Neural cell (in vitro differentiated cells): Measurements from ENCODE around the gene APIP. TPM values are rescaled to one million over a fixed set of nuclear protein-coding genes. Genes with fewer than 3 reads are reported as not detected.

ENCODE experiments used
- H2AFZ ChIP-seq: fragments of 200-600, 300-800 bp; sonication (generic), shearing (Covaris generic); 2 replicates; pipeline ENCODE4 v1.6.0; 2014; ENCODE audit warnings: low read depth, mild to moderate bottlenecking, antibody characterized with exemption, low read length, moderate library complexity
- H3F3A ChIP-seq: fragments of 200-600 bp; shearing (Covaris generic); 2 replicates; pipeline ENCODE4 v1.6.1; 2016; ENCODE audit warnings: mild to moderate bottlenecking, moderate library complexity, mixed read lengths, antibody characterized with exemption, low read length; ENCODE audit not compliant: insufficient read depth, poor library complexity, severe bottlenecking
- H3K27ac ChIP-seq: fragments of 200-600, 300-800 bp; sonication (generic), shearing (Covaris generic); 2 replicates; pipeline ENCODE4 v1.5.1; 2014; ENCODE audit warnings: mild to moderate bottlenecking, low read length, moderate library complexity
- H3K27me3 ChIP-seq: fragments of 300-800, 200-600 bp; sonication (generic), shearing (Covaris generic); 2 replicates; pipeline ENCODE4 v1.6.0; 2014; ENCODE audit warnings: mild to moderate bottlenecking, low read depth, low read length, moderate library complexity; ENCODE audit not compliant: insufficient read depth
- H3K36me3 ChIP-seq: fragments of 300-800, 200-600 bp; sonication (generic), shearing (Covaris generic); 2 replicates; pipeline ENCODE4 v1.5.1; 2014; ENCODE audit warnings: mild to moderate bottlenecking, antibody characterized with exemption, low read length, moderate library complexity; ENCODE audit not compliant: insufficient read depth
- H3K4me2 ChIP-seq: fragments of 300-800, 200-600 bp; sonication (generic), shearing (Covaris generic); 2 replicates; pipeline ENCODE4 v1.6.0; 2014; ENCODE audit warnings: mild to moderate bottlenecking, low read length
- H3K4me3 ChIP-seq: fragments of 300-800, 200-600 bp; sonication (generic), shearing (Covaris generic); 2 replicates; pipeline ENCODE4 v1.5.1; 2014; ENCODE audit warnings: mild to moderate bottlenecking, low read length, moderate library complexity
- H3K79me2 ChIP-seq: fragments of 200-600 bp; shearing (Covaris generic); replicated peaks from 2 replicates; pipeline ENCODE4 v1.6.0; 2014; ENCODE audit warnings: mild to moderate bottlenecking, low read length, moderate library complexity; ENCODE audit not compliant: insufficient read depth
- H3K9ac ChIP-seq: fragments of 300-800, 200-600 bp; sonication (generic), shearing (Covaris generic); 2 replicates; pipeline ENCODE4 v1.6.1; 2016; ENCODE audit warnings: mild to moderate bottlenecking, low read length, mixed read lengths
- H3K9me2 ChIP-seq: fragments of 200-600 bp; shearing (Covaris generic); 2 replicates; pipeline ENCODE4 v1.6.1; 2016; ENCODE audit warnings: mild to moderate bottlenecking, low read length, mixed read lengths; ENCODE audit not compliant: insufficient read depth
- H3K9me3 ChIP-seq: fragments of 200-600, 300-800 bp; sonication (generic), shearing (Covaris generic); 2 replicates; pipeline ENCODE4 v1.6.1; 2016; ENCODE audit warnings: mild to moderate bottlenecking, mixed run types, low read length, moderate library complexity, mixed read lengths
- H4K20me1 ChIP-seq: fragments of 200-600 bp; shearing (Covaris generic); 2 replicates; pipeline ENCODE4 v1.6.1; 2016; ENCODE audit warnings: mild to moderate bottlenecking, mixed run types; ENCODE audit not compliant: insufficient read depth
- CTCF ChIP-seq: fragments of 450-650 bp; IDR thresholded peaks from 2 replicates; pipeline ENCODE4 v1.5.1; 2014; ENCODE audit warnings: antibody characterized with exemption, mild to moderate bottlenecking, moderate library complexity; ENCODE audit not compliant: poor library complexity, severe bottlenecking
- EP300 ChIP-seq: fragments of 450-650 bp; conservative IDR thresholded peaks from 2 replicates; pipeline ENCODE4 v1.6.1; 2014; ENCODE audit warnings: antibody characterized with exemption, mild to moderate bottlenecking, moderate library complexity; ENCODE audit not compliant: poor library complexity, severe bottlenecking
- EZH2 ChIP-seq: fragments of 200-600, 300-800 bp; shearing (Covaris generic), sonication (generic); IDR thresholded peaks from 2 replicates; pipeline ENCODE4 v1.6.1; 2014; ENCODE audit warnings: antibody characterized with exemption, low read length, borderline replicate concordance, mild to moderate bottlenecking; ENCODE audit not compliant: insufficient read depth, poor library complexity, severe bottlenecking
- MXI1 ChIP-seq: fragments of 450-650 bp; conservative IDR thresholded peaks from 2 replicates; pipeline ENCODE4 v1.6.1; 2014; ENCODE audit warnings: antibody characterized with exemption, mild to moderate bottlenecking; ENCODE audit not compliant: poor library complexity, severe bottlenecking
- POLR2AphosphoS5 ChIP-seq: IDR thresholded peaks from 2 replicates; pipeline ENCODE4 v1.6.1; 2012
- RAD21 ChIP-seq: fragments of 450-650 bp; conservative IDR thresholded peaks from 2 replicates; pipeline ENCODE4 v1.6.1; 2014; ENCODE audit warnings: antibody characterized with exemption, mild to moderate bottlenecking, moderate library complexity
- REST ChIP-seq: IDR thresholded peaks from 2 replicates; pipeline ENCODE4 v1.6.1; 2012; ENCODE audit warnings: borderline replicate concordance
- SMC3 ChIP-seq: fragments of 450-650 bp; conservative IDR thresholded peaks from 2 replicates; pipeline ENCODE4 v1.6.1; 2014; ENCODE audit warnings: antibody characterized with exemption, mild to moderate bottlenecking, moderate library complexity; ENCODE audit not compliant: poor library complexity
- TAF1 ChIP-seq: IDR thresholded peaks from 2 replicates; pipeline ENCODE4 v1.6.1; 2012; ENCODE audit warnings: low read depth
- polyA plus RNA-seq: library from polyadenylated mRNA; depleted of rRNA; stranded (reverse); fragments of >200 nt; gene quantifications from 2 replicates; pipeline ENCODE4 v1.2.3, GENCODE V29; 2014

The APIP gene
- polyA plus RNA-seq, 1 donor from 2014 or later, result 45.9 TPM

- Histone ChIP-seq H3K4me3 (no peak overlapping the region), H4K20me1 (no peaks in the 10 kb centered on the region), H3F3A (no peaks in the 10 kb centered on the region), H3K27me3 (no peaks in the 10 kb centered on the region), H3K27ac (no peak overlapping the region), H3K9me2 (no peaks in the 10 kb centered on the region), H3K9ac (no peak overlapping the region), H3K36me3 (no peaks in the 10 kb centered on the region), H3K9me3 (no peaks in the 10 kb centered on the region), H3K4me2 (no peak overlapping the region), H3K79me2 (no peaks in the 10 kb centered on the region), H2AFZ (no peak overlapping the region)
- TF ChIP-seq SMC3 (no peak), POLR2AphosphoS5 (no peak), EZH2 (no peak), CTCF (no peak), REST (no peak), MXI1 (no peak), TAF1 (no peak), RAD21 (no peak), EP300 (no peak)
Observed at GRCh38 chr11:34959770-34960169, 43.6 kb upstream of the APIP start.

GRCh38 chr11:34957606-34958005, 41.4 kb upstream of the APIP start:
- Histone ChIP-seq H3K79me2 (no peaks in the 10 kb centered on the region), H3K9me2 (no peaks in the 10 kb centered on the region), H2AFZ (no peak overlapping the region), H3K4me2 (no peak overlapping the region), H3K27ac (no peak overlapping the region), H3K9me3 (no peaks in the 10 kb centered on the region), H3F3A (no peaks in the 10 kb centered on the region), H4K20me1 (no peaks in the 10 kb centered on the region), H3K4me3 (no peak overlapping the region), H3K9ac (no peak overlapping the region), H3K27me3 (no peaks in the 10 kb centered on the region), H3K36me3 (no peaks in the 10 kb centered on the region)
- TF ChIP-seq SMC3, result no peak
- no peak for TF ChIP-seq POLR2AphosphoS5
- TF ChIP-seq EZH2, result no peak
- no peak for TF ChIP-seq REST
- TF ChIP-seq EP300, result no peak
- TF ChIP-seq MXI1, result no peak
- TF ChIP-seq RAD21, result no peak
- TF ChIP-seq TAF1, result no peak
- TF ChIP-seq CTCF, result no peak
